ENCODE results near the gene OR51E1.
A peak's percentile ranks its signal among the peaks of the same experiment; 100 is the strongest.

OR51E1 gene

GRCh38 chr11:4643682-4644081, at the start of gene OR51E1:
OR51E1 (plus strand) TSS chr11:4643982; CDS start chr11:4652527, 8,545 bp downstream.
- no peak for FAIRE-seq

GRCh38 chr11:4605057-4605456, 38.7 kb upstream of the OR51E1 start:
- FAIRE-seq = no peak

GRCh38 chr11:4606231-4607015, 37.4 kb upstream of the OR51E1 start:
- no peak for FAIRE-seq

- FAIRE-seq = no peak
Measured at GRCh38 chr11:4607096-4607495, 36.7 kb upstream of the OR51E1 start.

GRCh38 chr11:4607781-4608666, 35.8 kb upstream of the OR51E1 start, which contains the start of gene TRIM68:
TRIM68 (minus strand) TSS chr11:4608231; CDS start chr11:4605504, 2,727 bp downstream.
- peak; percentile 97 for FAIRE-seq

- no peak for FAIRE-seq
Measured at GRCh38 chr11:4610258-4610935, 33.4 kb upstream of the OR51E1 start.

- FAIRE-seq = no peak
Measured at GRCh38 chr11:4611986-4612385, 31.8 kb upstream of the OR51E1 start.

GRCh38 chr11:4615856-4616444, 27.8 kb upstream of the OR51E1 start:
- no peak for FAIRE-seq

GRCh38 chr11:4619514-4619913, 24.3 kb upstream of the OR51E1 start:
- no peak for FAIRE-seq

- FAIRE-seq = no peak
Measured at GRCh38 chr11:4626207-4627099, 17.3 kb upstream of the OR51E1 start.

- no peak for FAIRE-seq
Measured at GRCh38 chr11:4636136-4636535, 7.6 kb upstream of the OR51E1 start.

- FAIRE-seq = no peak
Measured at GRCh38 chr11:4636962-4637661, 6.7 kb upstream of the OR51E1 start, which contains the start of gene OR51D1. OR51D1 (plus strand) TSS chr11:4637477; CDS start chr11:4639791, 2,314 bp downstream.

GRCh38 chr11:4637662-4638047, 6.1 kb upstream of the OR51E1 start:
- no peak for FAIRE-seq

GRCh38 chr11:4639931-4640330, 3.9 kb upstream of the OR51E1 start:
- no peak for FAIRE-seq

- FAIRE-seq = no peak
Measured at GRCh38 chr11:4641501-4641900, 2.3 kb upstream of the OR51E1 start.

- no peak for FAIRE-seq
Measured at GRCh38 chr11:4642043-4642442, 1.7 kb upstream of the OR51E1 start.

- no peak for FAIRE-seq
Measured at GRCh38 chr11:4643076-4643475, 706 bp upstream of the OR51E1 start.

GRCh38 chr11:4644233-4644632, 451 bp downstream of the OR51E1 start:
- FAIRE-seq = no peak

- no peak for FAIRE-seq
Measured at GRCh38 chr11:4645974-4646373, 2.2 kb downstream of the OR51E1 start.

- peak; percentile 89 for FAIRE-seq
Measured at GRCh38 chr11:4647766-4648165, 4.0 kb downstream of the OR51E1 start.

Measured in endometrium (tissue), 2 donors.